Gastroesophageal sphincter (tissue), 3 donors: ENCODE data around the gene RAB44.

Experiments used
- CTCF ChIP-seq, 4 experiments: fragments of 200-600 bp in 2 of 4; fragments of 450-650 bp in 2 of 4; sonication (generic) in 1 of 4; IDR thresholded peaks; one replicate each; pipeline ENCODE4 v1.5.1; 2017 to 2019; ENCODE audit warnings: antibody characterized with exemption in 4 of 4, mild to moderate bottlenecking in 2 of 4, moderate library complexity in 2 of 4
- EP300 ChIP-seq: sonication (generic); formaldehyde crosslinking; IDR thresholded peaks from one replicate; pipeline ENCODE4 v1.6.1; 2017; ENCODE audit warnings: antibody characterized with exemption, mild to moderate bottlenecking
- POLR2A ChIP-seq, 2 donors: fragments of 450-650 bp; IDR thresholded peaks; one replicate each; pipeline ENCODE4 v1.6.1; 2017; ENCODE audit warnings: antibody characterized with exemption in 2 of 2, mild to moderate bottlenecking in 2 of 2, moderate library complexity in 1 of 2

GRCh38 chr6:36657942-36658544, 39.6 kb upstream of the RAB44 start:
- TF ChIP-seq POLR2A (IDR thresholded peaks at IDR 0.05): no peak
- no peak for TF ChIP-seq CTCF (IDR thresholded peaks at IDR 0.05)
- no peak for TF ChIP-seq EP300
